DND-41 (cell line): Measurements from ENCODE around the gene IGSF9B.

Experiments
- CTCF ChIP-seq: IDR thresholded peaks from 2 replicates; pipeline ENCODE4 v1.5.1; 2012; ENCODE audit warnings: borderline replicate concordance, low read length, moderate library complexity, mild to moderate bottlenecking; ENCODE audit not compliant: poor library complexity, severe bottlenecking; ENCODE audit errors: extremely low read depth
- EZH2 ChIP-seq: IDR thresholded peaks from 3 replicates; pipeline ENCODE4 v1.6.1; 2012; ENCODE audit warnings: borderline replicate concordance, low read depth, mild to moderate bottlenecking, moderate library complexity, low read length, inconsistent platforms; ENCODE audit not compliant: severe bottlenecking

GRCh38 chr11:133901999-133902398 lies 54.8 kb downstream of the IGSF9B start:
- TF ChIP-seq CTCF (no peak), EZH2 (no peak)
